ENCODE results near the gene DLX4.

Gene DLX4

DNA sequence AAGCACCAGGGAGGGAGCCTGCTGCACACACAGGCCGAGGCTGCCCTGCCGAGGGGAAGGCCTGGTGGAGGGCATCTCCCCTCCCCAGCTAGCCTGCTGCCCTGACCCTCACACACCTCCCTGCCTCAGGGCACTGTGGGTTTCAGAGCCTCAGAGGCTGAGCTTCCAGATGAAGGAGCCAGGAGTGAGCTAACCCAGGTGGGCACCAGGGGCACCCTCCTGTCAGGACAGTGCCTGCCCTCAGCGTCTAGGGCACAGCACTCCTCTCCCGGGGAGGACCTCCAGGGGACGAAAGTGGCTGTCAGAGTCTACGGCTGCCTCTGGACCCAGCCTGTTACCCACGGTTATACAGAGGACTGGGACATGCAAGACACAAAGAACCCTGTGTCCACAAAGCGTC lies 22.8 kb upstream of the DLX4 start:
- DNase-seq (ENCODE audit: extremely low read depth in 1 of 2, low read depth in 1 of 2), result no peak

DNA sequence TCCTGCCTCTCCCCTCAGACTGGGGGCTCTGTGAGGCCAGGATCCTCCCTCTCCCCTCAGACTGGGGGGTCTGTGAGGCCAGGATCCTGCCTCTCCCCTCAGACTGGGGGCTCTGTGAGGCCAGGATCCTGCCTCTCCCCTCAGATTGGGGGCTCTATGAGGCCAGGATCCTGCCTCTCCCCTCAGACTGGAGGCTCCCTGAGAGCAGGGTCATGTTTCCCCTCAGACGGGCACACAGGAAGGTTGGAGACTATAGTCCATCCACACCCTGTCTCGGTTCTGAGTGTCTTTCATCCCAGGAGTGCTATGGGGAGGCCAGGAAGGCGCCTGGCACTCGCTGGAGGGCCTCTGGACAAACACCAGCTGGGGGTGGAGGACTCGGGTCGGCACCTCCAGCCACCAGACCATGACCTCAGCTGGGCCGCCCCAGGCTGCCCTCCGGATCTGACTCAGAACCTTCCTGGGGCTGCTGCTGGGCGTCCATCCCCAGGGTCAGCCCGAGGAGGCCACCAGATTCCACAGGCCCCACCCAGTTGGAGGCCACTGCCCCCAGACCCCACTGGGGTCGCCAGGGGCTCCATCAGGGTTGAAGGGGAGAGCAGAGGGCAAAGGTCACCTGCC lies 21.9 kb upstream of the DLX4 start:
- DNase-seq (ENCODE audit: extremely low read depth in 1 of 2, low read depth in 1 of 2), result no peak

DNA sequence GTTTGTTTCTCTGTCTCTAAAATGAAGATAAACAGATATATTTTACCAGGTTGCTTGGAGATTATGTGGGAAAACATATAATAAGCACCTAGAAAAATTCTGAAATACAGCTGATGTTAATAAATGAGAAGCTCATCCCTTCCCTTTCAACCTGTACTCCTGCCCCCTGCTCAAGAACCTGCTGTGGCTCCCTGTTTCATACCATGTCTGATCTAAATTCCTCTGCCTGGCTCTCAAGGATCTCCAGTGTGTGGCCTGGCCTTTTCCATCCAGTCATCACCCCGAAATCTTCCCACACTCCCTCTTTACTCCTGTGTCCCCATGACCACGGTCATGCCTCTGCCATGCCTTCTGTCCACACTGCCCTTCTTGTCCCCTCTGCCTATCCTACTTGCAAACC lies 19.4 kb upstream of the DLX4 start:
- DNase-seq (ENCODE audit: extremely low read depth in 1 of 2, low read depth in 1 of 2), result no peak

DNA sequence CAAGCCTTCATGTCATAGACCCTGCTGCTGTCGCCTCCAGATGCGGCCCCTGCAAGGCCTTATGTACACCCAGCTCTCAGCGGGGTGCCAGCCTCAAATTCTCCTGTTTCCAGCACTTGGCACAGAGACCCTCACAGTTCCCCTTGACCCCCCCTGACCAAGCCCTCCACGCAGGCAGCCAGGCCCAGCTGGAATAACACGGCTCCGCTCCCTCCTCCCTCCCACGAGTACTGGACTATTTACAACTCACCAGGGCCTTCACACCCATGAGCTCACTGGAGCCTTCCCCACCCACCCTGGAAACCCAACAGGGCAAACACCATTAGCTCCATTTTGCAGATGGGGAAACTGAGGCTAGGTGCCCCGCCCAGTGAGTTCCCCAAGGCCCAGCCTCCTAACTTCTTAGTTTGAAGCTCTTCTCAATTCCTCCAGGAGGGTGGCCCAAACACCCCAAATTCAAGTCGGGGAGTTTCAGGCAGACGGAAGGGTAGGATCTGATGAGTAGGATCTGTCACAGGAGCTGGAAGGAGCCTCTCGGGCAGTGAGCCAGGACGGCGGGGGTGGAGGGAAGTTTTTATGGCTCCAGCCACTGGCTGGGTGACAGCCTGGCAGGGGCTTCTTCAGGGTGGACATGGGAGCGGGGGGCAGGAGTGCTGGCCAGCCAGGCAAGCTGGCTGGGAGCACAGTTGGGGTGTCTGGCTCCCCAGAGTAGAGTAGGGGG lies 17.5 kb upstream of the DLX4 start:
- no peak for DNase-seq (ENCODE audit: extremely low read depth in 1 of 2, low read depth in 1 of 2)

DNA sequence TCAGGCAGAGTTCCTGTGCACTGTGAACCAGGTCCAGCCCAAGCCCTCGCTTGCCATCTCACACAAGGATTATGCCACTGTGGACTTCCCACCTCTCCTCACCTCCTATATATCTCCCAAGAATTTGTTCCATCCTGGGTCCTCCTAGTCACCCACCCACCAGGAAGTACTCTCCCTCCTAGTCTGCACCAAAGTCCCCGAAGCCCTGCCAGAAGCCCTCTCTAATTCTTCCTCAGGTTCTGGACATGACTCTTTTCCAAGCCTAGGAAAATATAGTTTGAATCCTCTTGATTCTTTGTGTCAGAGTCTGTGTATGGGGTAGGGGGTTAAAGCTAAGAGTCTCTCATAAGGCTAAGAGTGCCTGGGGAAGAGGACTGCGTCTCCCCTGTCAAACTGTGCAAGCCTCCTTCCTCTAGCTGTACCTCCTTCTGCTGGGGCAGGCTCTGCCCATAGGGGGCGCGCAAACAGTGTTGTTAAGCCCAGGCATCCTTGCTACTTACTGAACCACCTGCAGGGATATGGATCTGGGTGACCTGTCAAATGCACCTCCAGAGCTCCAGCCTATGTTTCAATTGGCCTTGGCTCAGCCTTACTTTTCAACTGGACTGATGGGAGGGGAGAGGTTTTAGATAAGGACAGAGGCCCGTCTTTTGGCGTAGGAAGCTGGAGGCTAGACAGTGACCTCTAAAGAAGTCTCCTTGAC lies 16.6 kb upstream of the DLX4 start:
- peak; percentile 34 to 74 for DNase-seq (ENCODE audit: extremely low read depth in 1 of 2, low read depth in 1 of 2)

DNA sequence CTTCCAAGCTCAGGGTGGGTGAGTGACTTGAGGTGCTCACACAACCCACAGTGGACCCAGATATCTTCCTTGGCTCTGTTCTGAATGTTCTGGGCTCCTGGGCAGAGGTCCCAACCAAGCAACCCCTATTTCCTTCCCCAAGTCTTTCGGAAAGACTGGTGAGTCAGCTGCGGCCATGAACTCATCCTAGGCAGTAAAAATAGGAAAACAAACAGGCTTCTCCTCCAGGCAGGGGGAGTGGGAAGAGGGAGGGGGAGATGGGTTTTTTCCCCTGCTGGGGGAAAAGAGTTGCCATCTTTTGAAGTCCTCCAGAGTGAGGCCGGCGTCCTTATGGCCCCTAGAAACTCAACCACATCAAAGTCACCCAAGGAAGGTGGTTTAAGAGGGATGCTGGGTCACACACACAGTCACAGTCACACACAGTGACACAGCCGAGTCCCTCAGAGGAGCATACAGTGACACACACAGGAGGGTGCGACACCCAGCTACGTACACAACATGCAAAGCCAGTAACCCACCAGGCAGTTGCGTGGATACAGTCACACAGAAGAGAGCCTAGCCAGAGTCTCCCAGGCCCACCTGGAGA lies 16.0 kb upstream of the DLX4 start:
- DNase-seq (ENCODE audit: extremely low read depth in 1 of 2, low read depth in 1 of 2), result no peak

DNA sequence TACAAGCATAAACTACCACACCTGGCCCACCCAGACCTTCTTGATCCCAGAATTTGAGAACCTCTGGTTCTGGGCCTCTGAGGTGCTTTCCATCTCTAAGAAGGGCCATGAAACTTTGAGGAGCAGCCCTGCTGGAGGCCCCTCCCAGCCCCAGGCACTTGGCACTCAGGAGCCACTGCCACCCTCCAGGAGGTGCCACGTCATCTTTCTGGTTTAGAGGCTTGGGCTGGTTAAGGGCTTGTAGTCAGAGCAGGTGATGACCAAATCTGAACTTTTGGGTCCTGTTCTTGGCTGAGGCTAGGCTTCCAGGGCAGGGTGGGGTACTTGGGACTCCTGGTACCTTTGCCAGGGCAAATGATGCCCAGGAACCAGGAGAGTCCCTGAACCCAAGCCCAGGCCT lies 13.8 kb upstream of the DLX4 start:
- no peak for DNase-seq (ENCODE audit: extremely low read depth in 1 of 2, low read depth in 1 of 2)

DNA sequence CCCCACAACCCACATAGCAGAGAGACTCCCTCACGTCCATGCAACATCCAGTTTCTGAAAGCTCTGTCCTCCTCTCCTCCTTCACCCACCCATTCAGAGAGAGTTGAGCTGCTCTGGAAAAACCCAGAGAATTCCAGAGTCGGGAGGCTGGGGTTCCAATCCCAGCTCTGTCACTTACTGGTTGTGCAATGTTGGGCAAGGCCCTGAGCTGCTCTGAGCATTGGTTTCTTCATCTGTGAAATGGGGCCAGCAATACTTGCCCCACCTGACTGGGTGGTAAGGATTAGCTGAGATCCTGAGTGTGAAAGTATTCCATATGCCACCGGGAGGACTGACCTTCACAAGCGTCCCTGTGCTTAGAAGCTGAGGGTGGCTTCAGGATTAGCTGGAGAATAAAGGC lies 12.2 kb upstream of the DLX4 start:
- no peak for DNase-seq (ENCODE audit: extremely low read depth in 1 of 2, low read depth in 1 of 2)

DNA sequence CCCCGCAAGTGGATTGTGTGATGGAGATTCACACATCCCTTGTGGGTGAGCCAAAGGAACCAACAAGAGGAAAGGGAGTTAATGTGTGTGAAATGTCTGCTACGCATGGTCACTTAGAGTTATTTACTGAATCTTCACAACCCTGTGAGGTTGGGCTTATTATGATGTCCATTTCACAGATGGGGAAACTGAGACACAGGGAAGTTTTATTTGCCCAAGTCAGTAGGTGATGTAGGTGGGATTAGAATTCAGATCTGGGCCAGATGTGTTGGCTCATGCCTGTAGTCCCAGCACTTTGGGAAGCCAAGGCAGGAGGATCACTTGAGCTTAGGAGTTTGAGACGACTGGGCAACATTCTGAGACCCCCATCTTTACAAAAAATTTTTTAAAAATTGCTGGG lies 11.6 kb upstream of the DLX4 start:
- DNase-seq (ENCODE audit: extremely low read depth in 1 of 2, low read depth in 1 of 2), result no peak

DNA sequence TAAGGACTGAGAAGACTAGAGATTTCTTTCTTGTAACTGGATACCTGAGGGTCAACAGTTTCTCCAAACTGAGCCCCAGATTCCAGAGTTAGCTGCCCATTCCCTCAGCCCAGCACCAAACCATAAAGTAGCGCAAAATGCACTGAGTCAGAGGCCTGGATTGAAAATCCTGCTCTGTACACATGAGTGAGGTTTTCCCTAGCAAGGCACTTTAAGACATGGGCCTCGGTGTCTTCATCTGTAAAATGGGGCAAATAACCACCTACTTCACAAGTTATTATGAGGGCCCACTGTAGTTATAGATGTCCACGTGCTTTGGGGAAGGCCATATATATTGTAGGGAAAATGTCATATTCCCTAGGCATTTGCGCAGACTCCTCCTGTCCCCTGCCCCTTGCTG lies 10.3 kb upstream of the DLX4 start:
- DNase-seq (ENCODE audit: extremely low read depth in 1 of 2, low read depth in 1 of 2), result no peak

DNA sequence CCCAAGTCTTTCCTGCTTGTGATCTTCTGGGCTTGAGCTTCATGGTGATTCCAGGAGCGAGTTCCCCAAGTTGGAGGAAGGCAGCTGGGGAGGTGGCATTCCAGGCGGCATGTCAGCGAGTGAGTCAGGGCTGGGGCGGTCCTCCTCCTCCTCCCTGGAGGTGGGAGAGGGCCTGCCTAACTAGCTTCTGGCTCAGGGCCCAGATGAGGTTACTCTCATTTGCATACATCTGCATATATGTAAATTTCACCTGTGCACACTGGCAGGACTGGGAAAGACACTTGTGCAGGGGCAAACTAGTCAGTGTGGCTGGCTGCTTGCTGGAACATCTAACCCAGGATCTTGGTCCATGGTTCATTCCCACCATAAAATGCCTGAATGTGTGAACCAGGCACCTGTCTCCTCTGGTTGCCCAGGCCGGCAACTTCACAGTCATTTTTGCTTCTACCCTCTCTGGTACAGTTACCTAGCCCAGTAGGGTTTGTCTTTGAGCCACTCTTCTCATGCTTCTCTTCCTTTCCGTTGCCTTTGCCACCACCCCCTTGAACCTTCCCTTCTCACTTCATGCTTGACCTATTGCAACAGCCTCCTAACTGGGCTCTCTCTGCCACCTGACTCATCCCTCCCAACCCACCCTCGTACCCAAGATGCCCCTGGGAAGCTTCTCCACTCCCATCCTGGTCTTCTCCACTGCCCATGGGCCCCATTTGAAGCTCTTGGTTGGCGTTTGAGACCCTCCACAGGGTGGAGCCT lies 9.6 kb upstream of the DLX4 start:
- DNase-seq (ENCODE audit: extremely low read depth in 1 of 2, low read depth in 1 of 2), result no peak

DNA sequence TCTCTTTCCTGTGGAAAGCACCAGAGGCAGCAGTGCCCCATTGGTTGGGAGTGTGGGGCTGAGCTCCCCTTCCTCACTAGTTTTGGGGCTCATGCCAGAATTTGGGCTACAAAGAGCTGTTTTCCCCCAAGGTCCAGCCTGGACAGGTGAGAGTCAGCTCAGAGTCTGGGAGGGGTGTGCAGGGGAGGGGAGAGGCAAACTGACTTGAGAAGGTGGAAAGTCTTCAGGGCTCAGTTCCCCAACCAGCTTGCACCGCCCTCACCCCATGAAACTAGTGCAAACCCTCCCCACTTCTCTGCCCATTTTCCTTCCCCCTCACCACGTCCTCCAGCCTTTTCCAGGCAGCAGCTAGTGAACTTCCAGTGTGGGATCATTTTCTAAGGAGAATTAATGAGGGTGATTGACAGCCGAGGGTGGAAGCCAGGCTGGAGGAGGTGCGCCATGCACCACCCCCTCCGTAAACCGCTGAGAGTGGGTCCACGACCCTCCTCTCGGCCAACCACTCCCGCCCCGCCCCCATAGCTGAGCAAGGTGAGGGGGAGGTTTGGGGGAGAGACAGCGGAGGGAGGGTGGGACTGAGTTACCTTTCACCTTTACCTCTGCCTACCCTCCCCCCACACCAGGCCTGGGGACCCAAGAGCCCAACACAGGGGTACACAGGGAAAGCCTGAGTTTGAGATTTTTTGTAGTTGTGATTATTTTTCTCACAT lies 6.2 kb upstream of the DLX4 start:
- DNase-seq (ENCODE audit: extremely low read depth in 1 of 2, low read depth in 1 of 2), result no peak

DNA sequence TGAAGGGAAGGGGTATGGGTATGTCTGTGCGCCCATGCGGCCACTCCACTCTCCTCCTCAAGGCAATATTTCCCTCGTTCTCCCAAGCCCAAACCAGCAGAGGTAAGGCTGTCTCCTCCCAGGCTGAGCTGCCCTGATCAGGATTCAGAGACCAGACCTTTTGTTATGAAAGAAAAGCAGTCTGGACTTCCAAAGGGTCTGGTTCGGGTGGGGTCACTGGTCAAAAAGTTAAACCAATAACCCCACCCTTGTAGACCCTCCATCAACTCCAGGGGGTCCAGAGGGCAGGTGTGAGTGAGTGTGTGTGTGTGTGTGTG lies 5.7 kb upstream of the DLX4 start:
- DNase-seq (ENCODE audit: extremely low read depth in 1 of 2, low read depth in 1 of 2), result no peak

DNA sequence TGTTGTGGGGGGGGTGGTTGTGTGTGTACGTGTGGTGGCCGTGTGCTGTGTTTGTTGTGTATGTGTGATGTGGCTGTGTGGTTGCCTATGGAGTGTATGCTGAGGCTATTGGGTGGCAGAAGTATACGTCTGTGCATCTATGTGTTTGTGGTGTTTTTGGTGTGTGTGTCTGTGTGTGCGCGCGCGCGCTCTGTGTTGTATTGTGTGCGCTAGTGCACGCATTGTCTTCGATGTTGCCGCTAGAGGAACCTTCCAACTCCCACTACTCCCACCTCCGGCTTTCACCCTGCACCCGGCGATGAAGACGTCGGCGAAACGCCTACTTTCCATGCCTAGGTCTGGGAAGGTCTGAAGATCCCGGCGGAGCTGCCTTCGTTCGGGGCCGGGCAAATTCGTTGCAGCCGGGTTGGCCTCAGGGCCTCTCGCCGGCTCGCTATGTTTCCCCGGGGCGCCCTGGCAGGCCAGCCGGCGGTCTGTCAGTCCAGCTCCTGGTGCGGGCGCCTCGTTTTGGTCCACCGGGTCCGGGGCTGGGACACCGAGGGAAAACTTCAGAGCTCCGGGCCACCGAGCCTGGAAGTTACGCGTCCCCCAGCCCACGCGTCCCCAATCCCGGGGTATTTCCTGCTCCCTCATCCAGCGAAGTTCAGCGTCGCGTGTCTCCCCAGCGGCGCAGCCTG lies 5.2 kb upstream of the DLX4 start:
- no peak for DNase-seq (ENCODE audit: extremely low read depth in 1 of 2, low read depth in 1 of 2)

DNA sequence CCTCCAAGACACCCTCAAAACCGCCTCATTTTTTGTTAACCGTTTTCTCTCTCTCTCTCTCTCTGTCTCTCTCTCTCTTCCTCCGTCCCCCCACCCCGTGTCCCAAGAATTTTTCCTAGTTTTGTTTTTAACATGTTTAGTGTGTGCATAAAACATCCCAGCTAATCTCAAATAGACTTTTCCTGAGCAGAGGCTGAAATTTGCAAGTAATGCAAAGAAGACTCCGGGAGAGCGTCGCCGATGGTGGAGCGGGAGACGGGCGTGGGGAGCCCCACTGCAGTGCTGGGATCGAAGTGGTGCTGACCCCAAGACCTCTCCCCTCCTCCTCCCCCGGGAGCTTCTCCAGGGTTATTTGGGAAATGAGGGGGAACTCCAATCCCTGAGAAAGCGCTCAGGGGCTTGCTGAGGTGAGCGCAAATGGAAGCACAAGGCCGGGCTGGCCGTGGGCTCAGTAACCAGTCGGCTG lies 4.7 kb upstream of the DLX4 start:
- no peak for DNase-seq (ENCODE audit: extremely low read depth in 1 of 2, low read depth in 1 of 2)

DNA sequence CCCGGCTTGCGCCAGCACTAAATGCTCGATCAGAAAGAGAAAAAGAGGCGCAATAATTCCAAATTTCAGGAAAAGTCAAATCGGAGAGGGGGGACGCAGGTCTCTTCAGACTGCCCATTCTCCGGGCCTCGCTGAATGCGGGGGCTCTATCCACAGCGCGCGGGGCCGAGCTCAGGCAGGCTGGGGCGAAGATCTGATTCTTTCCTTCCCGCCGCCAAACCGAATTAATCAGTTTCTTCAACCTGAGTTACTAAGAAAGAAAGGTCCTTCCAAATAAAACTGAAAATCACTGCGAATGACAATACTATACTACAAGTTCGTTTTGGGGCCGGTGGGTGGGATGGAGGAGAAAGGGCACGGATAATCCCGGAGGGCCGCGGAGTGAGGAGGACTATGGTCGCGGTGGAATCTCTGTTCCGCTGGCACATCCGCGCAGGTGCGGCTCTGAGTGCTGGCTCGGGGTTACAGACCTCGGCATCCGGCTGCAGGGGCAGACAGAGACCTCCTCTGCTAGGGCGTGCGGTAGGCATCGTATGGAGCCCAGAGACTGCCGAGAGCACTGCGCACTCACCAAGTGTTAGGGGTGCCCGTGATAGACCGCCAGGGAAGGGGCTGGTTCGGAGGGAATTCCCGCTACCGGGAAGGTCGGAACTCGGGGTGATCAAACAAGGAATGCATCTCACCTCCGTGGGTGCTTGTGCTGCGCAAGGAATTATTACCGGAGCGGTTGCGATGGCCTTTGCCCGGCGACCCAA lies 4.0 kb upstream of the DLX4 start:
- peak in 1 of 2 donors; percentile 6 for DNase-seq (ENCODE audit: extremely low read depth in 1 of 2, low read depth in 1 of 2)

DNA sequence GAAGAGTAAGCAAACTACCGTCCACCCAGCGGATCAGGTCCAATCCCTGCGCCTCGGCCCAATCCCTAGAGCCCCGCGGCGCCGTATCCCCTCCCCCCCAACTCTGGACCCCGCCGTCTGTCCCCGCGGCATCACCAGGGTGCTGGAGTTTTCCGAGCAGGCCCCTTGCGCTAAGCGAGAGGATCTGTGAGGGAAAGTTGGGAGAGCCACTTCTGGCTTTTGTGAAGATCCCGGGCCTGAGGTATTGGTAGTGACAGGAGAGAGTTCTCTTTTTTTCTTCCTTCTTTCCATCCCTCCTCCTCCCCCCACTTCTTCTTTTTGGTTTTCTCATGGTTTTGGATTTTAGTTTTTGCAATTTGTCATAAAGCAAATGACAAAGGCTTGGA lies 3.5 kb upstream of the DLX4 start:
- no peak for DNase-seq (ENCODE audit: extremely low read depth in 1 of 2, low read depth in 1 of 2)

DNA sequence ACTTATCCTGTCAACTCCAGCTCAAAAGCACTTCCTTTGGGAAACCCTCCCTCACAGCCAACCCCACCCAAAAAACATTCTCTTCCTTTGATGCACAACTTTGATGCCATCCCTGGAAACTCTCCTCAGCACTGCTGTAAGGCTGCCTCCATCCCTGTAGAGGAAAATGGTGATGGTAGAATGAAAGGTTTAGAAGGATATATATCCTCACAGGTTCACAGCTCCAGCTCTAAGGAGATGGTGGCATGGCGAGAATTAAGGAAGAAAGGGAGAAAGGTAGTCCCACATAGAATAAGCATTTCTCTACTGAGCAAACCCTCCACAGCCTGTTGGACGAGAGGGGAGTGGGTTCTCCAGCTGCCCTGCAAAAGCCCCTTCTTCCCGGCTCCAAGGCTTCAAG lies 2.2 kb upstream of the DLX4 start:
- DNase-seq (ENCODE audit: extremely low read depth in 1 of 2, low read depth in 1 of 2), result no peak

DNA sequence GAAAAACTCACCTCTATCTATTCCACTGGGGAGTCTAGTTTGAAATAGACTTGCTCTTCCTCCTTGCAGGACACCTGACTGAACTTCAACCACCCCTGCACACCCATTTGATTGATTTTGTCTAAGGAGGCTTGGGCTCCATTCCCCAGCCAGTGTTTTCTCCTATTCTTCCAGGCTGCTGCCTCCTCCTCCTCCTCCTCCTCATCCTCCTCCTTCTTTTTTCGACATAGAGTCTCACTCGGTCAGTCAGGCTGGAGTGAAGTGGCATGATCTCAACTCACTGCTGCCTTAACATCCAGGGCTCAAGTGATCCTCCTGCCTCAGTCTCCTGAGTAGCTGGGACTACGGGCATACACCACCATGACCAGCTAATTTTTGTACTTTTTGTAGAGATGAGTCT lies 1.8 kb upstream of the DLX4 start:
- no peak for DNase-seq (ENCODE audit: extremely low read depth in 1 of 2, low read depth in 1 of 2)

Measured in activated CD8-positive, alpha-beta memory T cell treated with anti-CD3 and anti-CD28 coated beads for 1 hour (primary cell).